ENCODE measurements around the gene CACNA1D.
"Not testable (repeated sequence)": the region's sequence is repeated elsewhere in the genome, so short reads cannot be mapped to it uniquely, and the experiment has no call there.

The CACNA1D gene

DNA sequence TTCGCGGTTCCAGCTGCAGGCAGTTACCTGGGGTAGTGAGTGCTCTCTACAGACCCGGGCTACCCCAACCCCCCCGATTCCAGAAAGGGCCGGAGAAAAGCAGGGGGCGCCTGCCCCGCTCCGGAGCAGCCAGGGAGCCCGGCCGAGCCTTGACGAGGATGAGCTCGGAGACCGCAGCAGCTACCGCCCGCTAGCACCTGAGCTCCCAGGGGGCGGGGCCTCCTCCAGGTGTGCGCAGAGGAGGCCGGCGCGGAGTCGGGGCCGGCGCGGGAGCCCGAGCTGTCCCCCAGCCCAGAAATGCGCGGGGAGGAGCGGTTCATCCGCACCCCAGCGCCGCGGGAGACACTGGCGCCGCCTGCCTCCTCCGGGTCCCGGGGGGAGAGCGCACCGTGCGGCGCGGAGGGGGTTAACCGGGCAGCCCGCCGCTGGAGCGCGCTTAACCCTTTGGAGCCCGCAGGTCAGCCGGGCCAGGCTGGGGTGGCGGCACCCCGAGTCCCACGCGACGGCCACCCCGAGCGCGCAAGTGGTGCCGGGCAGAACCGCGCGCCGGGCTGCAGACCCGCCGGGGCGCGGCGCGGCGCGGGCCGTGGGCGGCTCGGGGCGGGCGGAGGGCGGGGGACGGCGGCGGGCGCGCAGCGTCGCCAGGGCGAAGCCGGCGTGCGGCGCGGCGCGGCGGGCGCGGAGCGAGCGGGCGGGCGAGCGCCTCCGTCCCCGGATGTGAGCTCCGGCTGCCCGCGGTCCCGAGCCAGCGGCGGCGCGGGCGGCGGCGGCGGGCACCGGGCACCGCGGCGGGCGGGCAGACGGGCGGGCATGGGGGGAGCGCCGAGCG lies at the start of gene CACNA1D:
Gene CACNA1D (plus strand): TSS at position 649 of the 829 bp plus-strand sequence. CDS start 556 bp downstream, outside the sequence.
- DNase-seq, result no peak

DNA sequence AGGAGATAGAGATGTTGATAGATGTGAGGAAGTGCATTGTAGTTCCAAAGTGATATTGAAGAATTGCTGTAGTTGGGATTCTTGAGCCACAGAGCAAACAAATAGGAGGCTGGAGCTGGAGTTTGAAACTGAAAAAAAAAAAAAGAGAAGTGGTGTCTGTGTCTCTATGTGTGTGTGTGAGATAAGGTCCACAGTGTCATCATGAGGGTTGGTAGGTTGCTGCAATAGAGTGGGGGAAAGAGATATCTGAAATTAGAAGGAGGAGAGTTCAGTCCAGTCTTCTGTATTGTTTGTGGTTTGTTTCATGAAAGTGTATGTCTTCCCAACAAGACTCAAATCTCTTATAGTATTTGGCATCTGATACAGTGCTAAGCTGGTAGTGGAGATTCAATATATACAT lies 37.3 kb upstream of the CACNA1D start:
- no peak for DNase-seq

DNA sequence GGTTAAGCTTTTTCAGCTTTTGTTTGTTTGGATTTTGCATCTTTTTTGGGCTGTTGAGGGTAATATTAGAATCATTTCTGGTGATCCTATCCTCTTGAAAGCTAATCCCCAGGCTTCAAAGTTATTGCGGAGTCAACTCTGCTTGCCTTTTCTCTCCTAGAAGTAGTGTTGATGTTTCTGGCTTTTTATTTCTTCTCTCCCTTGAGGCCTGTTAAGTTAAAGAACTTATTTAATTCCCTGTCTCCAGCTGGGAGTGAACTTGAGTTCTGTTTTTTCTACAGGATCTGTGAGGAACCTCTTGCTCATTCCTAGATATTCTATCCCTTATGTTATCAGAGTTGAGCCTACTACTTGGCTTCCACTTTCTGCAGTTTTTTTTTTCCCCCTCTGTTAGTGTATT lies 34.1 kb upstream of the CACNA1D start:
- no peak for DNase-seq

DNA sequence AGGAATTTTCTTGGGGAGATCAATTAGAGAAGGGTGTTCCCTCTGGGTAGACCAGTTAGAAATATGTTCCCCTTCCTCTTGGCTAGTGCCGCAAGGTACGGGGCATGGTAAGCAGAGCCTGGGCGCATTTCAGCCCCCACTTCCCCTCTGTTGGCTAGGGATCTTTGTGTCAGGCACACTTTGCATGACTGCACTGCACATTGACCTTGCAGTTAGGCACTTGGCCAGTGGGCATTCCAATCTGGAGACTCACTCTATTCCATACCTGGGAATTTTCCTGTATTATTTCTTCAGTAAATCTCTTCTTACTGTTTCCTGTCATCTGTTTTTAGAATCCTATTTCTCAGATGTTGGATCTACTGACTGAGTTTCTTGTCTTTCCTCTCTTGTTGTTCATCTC lies 30.0 kb upstream of the CACNA1D start:
- DNase-seq, result no peak

DNA sequence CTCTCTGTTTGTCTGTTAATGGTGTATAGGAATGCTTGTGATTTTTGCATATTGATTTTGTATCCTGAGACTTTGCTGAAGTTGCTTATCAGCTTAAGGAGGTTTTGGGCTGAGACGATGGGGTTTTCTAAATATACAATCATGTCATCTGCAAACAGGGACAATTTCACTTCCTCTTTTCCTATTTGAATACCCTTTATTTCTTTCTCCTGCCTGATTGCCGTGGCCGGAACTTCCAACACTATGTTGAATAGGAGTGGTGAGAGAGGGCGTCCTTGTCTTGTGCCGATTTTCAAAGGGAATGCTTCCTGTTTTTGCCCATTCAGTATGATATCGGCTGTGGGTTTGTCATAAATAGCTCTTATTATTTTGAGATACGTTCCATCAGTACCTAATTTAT lies 24.7 kb upstream of the CACNA1D start:
- DNase-seq, result not testable (repeated sequence)

DNA sequence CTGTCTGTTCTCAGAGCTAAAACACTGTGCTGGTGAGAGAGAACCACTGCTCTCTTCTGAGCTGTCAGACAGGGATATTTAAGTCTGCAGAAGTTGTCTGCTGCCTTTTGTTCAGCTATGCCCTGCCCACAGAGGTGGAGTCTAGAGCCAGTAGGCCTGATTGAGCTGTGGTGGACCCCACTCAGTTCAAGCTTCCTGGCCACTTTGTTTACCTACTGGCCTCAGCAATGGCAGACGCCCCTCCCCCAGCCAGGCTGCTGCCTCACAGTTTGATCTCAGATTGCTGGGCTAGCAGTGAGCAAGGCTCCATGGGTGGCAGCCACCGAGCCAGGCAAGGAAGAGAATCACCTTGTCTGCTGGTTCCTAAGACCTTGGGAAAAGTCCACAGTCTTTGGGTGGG lies 21.0 kb upstream of the CACNA1D start:
- DNase-seq, result no peak

DNA sequence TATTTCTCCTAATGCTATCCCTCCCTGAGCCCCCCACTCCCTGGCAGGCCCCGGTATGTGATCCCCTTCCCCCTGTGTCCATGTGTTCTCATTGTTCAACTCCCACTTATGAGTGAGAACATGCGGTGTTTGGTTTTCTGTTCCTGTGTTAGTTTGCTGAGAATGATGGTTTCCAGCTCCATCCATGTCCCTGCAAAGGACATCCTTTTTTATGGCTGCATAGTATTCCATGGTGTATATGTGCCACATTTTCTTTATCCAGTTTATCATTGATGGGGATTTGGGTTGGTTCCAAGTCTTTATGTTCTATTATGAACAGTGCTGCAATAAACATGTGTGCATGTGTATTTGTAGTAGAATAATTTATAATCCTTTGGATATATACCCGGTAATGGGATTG lies 18.0 kb upstream of the CACNA1D start:
- DNase-seq, result not testable (repeated sequence)

DNA sequence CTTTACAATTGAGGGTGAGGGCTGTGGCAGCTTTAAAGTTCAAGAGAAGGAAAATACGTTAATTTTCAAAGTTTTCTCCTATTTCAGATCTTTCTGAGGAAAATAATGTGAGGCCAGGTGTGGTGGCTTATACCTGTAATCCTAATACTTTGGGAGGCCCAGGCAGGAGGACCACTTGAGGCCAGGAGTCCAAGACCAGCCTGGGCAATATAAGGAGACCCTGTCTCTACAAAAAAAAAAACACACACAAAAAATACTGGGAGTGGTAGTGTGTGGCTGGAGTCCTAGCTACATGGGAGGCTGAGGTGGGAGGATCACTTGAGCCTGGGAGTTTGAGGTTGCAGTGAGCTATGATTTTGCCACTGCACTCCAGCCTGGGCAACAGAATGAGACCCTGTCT lies 16.7 kb upstream of the CACNA1D start:
- DNase-seq, result not testable (repeated sequence)

DNA sequence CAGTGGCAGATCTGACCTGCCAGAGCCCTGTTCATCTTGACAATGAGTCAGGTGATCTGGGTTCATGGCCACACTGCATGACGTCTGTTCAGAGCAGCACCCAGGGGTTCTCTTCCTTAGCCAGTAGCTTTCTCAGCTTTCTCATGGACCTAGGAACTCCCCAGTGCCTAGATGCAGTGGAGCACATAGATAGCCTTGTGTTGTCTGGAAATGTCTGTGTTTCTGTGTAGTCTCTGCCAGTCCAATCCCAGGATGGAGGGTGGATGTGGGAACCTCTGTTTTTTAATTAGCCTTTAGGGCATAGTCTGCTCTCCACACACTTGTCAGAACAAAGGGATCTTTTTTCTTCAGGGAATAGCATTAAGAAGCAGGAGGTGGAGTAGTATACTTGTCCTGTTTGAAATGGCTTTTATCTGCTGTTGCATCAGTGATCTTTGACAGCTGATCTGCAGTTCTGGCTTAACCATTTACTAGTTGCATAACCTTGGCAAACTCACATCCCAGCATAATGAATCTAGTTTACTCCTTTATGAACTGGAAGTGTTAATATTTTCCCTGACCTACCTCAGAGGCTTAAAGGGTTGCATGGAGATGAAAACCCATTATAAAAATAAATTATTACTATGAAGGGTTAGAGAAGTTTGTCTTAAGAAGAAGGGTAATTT lies 16.1 kb upstream of the CACNA1D start:
- DNase-seq, result no peak

DNA sequence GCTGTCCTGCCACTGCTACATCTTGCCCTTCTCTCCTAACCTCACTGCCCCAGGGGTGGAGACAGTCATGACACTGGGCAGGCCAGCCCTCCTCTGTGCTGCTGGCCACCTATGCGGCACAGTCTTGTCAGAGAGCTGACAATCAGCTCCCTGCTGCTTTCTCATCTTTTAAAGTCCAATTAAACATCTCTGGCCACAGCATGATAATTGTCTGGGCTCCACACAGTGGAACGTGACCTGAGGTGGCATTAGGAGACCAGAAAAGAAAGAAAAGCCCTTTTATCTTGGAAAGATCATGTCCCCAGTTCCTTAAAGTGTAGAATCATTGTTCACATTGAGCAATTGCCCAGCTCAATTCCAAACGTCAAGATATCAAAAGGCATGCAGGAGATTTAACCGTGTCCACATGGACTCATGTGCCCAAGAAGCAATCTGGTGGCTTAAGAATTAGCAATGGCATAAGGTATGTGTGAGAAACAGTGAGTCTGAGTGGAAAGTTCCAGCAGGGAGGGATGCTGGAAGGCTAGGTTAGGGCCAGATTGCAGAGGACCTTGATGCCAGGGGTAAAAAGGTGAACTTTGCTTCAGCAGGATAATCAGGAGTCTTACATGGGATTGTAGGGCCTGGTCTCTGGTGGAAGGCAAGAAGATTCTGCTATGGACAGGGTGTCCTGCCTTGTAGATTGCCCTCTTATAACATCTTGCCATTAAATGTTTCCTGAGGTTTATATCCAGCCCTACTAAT lies 15.3 kb upstream of the CACNA1D start:
- no peak for DNase-seq

DNA sequence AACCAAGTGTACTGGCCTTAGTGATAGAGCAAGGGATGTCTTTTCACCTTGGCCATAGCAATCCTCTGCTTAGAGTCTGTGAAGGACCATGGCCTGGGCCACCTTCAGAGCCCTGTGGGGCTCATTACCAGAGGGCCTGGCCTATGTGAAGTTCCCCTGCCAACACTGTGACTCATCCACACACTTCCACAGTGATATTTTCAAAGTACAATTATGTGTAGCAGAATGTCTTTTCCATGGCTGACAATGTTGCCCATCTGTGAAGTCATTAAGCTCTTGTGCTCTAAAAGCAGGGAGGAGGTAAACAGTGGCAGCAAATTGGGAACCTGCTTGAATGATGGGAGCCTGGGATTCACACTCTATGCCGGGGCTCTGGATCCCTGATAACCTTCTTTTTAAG lies 12.2 kb upstream of the CACNA1D start:
- no peak for DNase-seq

DNA sequence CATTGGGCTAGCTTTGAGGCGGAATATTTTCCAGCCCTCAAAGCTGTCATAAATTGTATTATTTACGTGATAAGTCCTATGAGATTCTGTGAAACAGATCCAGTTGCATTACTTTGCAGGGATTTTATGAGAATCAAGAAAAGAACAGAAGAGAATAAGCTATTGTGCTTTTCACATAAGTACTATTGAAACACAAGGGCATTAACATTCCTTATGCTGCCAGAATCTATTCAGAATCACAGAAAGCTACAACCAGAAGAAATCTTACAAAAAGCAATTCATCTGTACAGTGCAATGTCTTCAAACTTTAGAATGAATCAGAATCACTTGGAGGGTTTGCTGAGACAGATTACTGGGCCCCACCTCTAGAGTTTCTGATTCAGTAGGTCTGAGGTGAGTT lies 10.6 kb upstream of the CACNA1D start:
- no peak for DNase-seq

DNA sequence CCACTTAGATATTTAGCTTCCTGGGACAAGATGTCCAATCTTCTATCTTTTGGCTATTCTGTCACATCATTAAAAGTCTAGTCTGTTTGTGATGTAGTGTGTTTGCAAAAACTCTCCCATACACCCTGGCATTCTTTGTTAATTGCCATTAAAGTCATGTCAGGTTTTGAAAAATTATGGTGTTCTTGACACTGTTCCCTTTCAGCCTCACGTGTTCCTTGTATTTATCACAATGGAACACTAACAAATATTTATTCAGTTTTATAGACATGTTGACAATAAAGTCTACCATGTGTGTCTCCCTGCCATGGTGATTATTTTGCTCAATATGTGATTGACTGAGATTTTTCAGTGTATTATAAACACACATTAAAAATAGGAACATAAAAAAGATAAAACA lies 9.4 kb upstream of the CACNA1D start:
- DNase-seq, result no peak

DNA sequence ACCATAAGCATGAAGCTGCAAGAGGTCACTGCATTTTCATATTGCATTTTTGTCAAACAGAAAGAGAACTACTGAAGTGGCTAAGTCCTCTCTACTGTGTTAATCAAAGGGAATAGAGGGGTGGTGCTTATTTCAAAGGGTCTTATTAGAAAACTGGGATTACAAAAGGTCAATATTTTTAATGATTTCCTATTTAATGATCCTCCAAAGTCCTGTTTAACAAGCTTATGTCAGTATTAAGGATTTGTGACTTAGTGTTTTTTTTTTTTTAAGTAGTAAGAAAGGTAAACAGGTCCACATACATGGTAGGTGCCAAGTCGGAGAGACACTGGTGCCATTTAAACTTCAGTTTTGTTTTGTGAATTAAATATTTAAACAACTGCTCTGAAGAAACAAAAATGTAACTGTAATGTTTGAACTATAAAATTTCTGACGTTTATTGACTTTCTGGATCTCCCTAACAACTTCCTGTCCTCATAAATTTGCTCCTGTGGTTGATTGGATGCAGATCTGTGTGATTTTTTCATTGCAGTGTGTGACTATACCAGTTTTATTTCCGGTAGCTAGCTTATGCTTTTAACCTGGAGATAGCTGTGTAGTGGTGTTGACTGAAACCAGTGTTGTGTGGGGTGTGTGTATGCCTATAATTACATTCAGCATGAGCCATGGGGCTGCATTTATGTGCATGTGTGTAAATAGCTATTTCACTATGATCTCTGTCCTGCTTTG lies 8.6 kb upstream of the CACNA1D start:
- no peak for DNase-seq

DNA sequence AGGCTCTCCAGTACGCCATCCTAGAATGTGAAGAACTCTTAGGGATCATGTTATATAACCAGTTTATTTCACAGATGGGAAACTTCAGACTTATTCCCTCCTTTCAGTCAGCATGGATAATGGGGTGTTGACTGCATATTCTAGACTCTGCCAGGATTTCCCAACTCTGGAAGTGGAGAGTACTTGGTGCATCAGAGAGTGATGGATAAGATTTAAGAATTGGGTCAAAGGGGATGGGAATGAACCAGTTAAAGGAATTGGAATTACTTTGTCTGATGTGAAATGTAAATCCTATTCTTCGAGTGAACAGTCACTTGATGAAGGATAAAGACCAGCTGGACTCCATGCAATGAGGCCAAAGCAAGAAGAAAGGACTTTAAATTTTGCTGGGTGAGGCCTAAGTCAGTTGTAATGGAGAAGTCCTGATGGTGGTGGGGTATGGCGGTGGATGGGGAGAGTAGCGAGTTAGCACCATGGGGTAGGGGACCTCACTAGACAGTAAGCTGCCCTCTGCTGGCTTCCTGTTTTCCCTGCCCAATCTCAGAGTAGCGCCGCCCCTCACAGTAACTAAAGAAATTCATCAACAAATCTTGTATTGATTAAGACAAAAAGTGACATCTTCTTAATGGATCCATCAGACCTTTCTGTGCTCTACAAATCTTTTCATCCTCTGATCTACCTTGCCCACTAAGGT lies 7.3 kb upstream of the CACNA1D start:
- DNase-seq, result no peak

DNA sequence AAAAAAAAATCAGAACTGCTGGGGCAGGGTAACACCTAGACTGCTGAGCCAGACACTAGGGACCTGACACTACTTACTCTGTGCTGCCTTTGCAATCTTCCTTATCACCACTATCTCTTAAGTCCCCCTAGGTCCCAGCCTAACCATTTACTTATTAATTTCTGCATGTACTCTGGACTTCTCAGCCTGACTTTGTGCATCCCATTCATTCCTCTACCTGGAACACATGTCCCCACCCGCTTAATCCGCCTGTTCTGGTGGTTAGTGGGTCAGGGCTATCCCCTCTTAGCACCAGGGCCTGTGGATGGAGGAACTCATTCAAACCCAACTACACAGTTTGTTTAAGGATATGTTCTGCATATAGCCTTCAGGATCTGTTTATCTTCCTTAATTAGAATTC lies 5.0 kb upstream of the CACNA1D start:
- no peak for DNase-seq

DNA sequence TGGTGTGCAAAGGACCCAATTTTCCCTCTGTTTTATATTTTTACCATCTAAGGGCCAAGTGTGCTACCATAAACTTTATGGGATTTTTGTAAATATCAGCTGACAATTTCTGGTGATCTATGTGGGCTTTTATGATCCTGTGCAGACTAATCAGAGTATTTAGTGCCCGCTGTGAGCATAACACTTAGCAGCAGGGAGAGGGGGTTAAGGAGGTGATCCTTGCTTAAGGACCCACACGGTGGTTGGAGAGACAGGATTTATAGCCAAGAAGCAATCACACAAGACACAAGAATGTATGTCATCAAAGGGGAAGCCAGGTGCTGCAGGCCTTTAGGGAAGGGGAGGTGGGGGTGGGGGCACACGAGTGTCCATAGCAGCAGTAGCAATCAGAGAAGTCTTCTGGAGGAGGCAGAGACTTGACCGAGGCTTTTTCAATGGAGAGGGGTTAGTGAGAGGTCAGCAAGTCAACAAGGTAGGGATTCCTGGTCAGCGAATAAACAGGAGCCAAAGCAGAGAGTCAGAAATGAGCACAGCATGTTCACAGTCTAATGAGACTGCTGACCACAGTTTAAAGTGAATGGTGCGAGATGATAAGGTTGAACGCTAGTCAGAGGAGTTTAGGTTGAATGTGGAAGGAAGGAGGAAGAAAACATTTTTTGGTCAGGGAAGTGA lies 4.5 kb upstream of the CACNA1D start:
- DNase-seq, result no peak

DNA sequence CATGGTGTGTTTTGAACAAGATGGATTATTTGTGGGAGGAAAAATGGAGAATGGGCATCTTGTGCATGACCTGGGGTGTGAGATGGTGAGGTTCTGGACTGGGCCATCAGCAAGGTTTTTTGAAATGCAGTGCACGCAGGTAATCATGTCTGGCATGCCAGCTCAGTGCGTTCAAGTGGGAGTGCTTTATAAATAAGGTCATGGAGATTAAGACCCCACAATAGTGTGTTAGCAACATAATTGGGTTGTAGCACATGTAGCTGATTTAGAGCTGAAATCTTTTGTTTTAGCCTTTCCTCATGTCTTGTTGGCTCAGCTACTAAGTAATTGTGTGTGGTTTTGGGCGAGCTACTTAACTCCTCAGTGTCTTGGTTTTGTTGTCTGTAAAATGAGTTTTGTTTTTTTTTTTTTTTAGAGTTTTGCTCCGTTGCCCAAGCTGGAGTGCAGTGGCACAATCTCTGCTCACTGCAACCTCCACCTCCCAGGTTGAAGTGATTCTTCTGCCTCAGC lies 3.9 kb upstream of the CACNA1D start:
- DNase-seq, result no peak

DNA sequence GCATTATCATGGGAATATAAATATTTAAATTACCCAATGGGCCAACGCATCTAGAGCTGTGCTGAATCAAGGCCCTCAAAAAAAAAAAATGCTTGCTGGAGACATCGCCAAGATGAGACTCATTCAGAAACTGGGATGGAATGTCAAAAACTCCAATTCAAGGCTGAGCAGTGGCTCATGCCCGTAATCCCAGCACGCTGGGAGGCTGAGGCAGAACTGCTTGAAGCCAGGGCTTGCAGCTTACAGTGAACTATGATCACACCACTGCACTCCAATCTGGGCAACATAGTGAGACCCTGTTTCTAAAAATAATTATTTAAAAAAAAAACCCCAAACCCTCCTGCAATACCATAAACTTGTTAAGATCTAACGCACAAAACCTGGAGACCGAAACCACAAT lies 3.1 kb upstream of the CACNA1D start:
- DNase-seq, result no peak

DNA sequence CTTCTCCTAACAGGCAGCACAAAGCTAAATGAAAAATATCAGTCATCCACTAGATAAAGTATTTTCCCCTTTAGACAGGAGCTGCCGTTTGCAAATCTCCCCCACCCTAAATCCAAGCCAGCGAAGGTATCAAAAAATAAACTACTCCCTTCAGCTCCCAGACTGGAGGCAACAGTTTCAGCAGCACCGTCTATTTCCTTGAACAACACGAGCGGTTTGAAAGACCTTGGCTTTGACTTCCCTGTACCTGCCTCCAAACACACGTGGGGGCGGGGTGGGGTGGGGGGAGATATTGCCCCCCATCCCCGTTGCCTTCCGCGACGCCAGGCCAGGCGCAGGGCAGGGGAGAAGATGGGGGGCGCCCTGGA lies 832 bp upstream of the CACNA1D start:
- DNase-seq, result no peak

DNA sequence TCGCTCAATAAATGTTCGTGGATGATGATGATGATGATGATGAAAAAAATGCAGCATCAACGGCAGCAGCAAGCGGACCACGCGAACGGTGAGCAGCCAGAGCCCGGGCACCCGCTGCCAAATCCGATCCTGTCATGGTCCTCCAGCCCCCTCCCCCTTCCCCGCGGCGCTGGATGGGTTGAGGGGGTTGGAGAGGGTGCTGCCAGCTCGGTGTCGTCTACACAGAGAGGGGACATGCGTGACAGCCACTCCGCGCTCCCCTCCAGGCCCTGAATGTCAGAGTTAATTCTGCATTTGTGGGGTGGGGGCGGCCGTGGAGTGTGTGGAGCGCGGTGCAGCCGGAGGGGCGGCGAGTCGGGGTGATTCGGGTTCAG lies 722 bp downstream of the CACNA1D start:
- no peak for DNase-seq

All from activated effector memory CD4-positive, alpha-beta T cell treated with anti-CD3 and anti-CD28 coated beads, Interleukin-2, amount 50 U/mL, for 16 hours (primary cell).